Measurements from ENCODE around the gene SPHK2. TPM values are rescaled to one million over a fixed set of nuclear protein-coding genes. Genes with fewer than 3 reads are reported as not detected.

SPHK2 gene
- total RNA-seq, 4 donors from 2014 or later = 7.0 to 10.9 (median 9.7) TPM

DNA sequence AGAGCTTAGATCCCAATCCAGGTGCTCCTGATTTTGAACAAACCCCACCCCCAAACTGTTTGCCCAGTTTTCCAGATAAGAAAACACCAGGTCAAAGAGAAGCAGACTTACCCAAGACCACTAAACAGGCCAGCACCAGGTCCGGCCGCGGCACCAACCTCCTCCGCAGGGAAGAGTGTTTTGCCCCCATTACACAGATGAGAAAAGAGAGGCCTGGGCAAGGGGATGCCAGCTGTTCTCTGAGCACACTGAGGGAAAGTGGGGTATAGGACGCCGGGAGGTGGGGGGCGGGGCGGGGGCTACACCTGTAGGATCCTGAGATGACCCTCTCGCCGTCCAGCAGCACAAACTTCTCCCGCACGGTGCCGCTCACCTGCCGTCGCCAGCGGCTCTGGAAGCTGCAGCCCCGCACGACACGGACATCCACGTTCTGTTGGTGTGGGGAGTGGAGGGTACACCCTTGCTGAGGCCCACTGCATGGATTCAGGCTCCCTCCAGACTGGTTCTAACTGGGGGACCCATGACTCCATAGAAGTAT, 9.7 kb upstream of the SPHK2 start:
- no peak for DNase-seq
- TF ChIP-seq, protein P1, sequence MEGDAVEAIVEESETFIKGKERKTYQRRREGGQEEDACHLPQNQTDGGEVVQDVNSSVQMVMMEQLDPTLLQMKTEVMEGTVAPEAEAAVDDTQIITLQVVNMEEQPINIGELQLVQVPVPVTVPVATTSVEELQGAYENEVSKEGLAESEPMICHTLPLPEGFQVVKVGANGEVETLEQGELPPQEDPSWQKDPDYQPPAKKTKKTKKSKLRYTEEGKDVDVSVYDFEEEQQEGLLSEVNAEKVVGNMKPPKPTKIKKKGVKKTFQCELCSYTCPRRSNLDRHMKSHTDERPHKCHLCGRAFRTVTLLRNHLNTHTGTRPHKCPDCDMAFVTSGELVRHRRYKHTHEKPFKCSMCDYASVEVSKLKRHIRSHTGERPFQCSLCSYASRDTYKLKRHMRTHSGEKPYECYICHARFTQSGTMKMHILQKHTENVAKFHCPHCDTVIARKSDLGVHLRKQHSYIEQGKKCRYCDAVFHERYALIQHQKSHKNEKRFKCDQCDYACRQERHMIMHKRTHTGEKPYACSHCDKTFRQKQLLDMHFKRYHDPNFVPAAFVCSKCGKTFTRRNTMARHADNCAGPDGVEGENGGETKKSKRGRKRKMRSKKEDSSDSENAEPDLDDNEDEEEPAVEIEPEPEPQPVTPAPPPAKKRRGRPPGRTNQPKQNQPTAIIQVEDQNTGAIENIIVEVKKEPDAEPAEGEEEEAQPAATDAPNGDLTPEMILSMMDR (IDR thresholded peaks at IDR 0.05) = no peak
- TF ChIP-seq POLR2A (IDR thresholded peaks at IDR 0.05) = no peak
- intact Hi-C loops (cut with DNase I) = no loop called here

GRCh38 chr19:48611872-48612271, 7.4 kb upstream of the SPHK2 start:
- Histone ChIP-seq H3K4me3 (no peak overlapping the region), H3K9me3 (no peaks in the 10 kb centered on the region)
- DNase-seq = no peak

More for the DNA sequence above, 9.7 kb upstream of the SPHK2 start:
- Histone ChIP-seq H3K4me1 (peaks cover 0 to 13% (median 0%) of the 10 kb centered on the region in 3 donors), H3K36me3 (no peaks in the 10 kb centered on the region), H3K27ac (no peak overlapping the region), H3K27me3 (no peaks in the 10 kb centered on the region), H3K4me3 (no peak overlapping the region), H3K9me3 (no peaks in the 10 kb centered on the region)
- 67 to 100% methylated on average over 1 to 3 of the region's 20 CpGs for WGBS, 2 donors

DNA sequence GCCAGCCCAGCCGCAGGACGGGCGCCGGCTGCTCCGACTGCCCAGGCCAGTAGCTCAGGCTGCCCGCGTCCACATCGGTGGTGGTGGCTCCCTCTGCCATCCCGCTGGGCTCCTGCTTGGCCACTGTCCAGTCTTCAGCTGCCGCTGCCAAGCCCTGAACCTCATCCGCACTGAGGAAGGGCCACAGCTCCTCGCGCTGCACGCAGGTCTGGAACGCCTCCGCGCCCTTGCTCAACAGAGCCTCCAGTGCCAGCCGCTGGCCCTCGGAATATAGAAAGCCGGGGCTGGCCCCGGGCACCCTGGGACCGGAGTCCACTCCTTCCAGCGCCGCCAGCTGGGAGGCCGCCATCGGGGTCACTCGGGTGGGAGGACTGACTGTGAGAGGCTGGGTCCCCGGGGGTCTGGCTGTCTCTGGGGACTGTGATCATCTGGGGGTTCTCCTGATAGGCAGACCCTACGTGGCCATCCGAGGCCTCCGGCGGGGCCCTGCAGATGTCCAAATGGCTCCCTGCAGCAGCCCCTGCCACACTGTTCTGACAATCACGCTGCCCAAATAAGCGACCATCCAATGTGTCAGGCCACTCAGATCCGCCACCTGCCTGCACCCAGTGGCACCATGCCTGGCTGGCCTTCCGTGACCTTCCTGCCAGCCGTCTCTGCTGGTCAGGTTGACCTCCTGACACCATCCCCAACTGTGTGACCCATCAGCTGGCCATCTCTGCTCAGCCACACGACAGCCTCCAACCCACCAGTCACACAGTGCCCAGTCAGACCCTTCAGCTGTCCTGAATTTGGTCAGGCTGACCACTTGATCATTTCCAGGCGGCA, 6.1 kb upstream of the SPHK2 start:
- Histone ChIP-seq H3K9me3 (no peaks in the 10 kb centered on the region), H3K4me3 (peak overlapping the region in 1 of 4 donors; percentile 54), H3K36me3 (peaks cover 17 to 32% (median 24%) of the 10 kb centered on the region in 3 donors), H3K27me3 (no peaks in the 10 kb centered on the region), H3K4me1 (peaks cover 23 to 49% (median 31%) of the 10 kb centered on the region in 3 donors), H3K27ac (peak overlapping the region in 3 of 4 donors; percentile 93 to 96 (median 96))
- 73 to 81% methylated on average over 8 to 11 of the region's 39 CpGs for WGBS, 2 donors
- no peak for DNase-seq
- intact Hi-C loops (cut with DNase I) = no loop called here
- TF ChIP-seq, protein P1 (IDR thresholded peaks at IDR 0.05) = no peak

More at GRCh38 chr19:48611872-48612271, 7.4 kb upstream of the SPHK2 start:
- H3K4me1 ChIP-seq = peaks cover 11 to 35% (median 17%) of the 10 kb centered on the region in 3 donors
- WGBS, 2 donors = 73 to 84% methylated on average over 7 to 9 of the region's 14 CpGs
- H3K27me3 ChIP-seq = no peaks in the 10 kb centered on the region
- H3K27ac ChIP-seq = no peak overlapping the region
- H3K36me3 ChIP-seq = peaks cover 16 to 22% (median 18%) of the 10 kb centered on the region in 3 donors
- no peak for TF ChIP-seq POLR2A (IDR thresholded peaks at IDR 0.05)
- TF ChIP-seq, protein P1 (IDR thresholded peaks at IDR 0.05) = no peak
- intact Hi-C loops (cut with DNase I) = no loop called here

GRCh38 chr19:48613852-48614435, 5.4 kb upstream of the SPHK2 start:
- Histone ChIP-seq H3K27ac (peak overlapping the region; percentile 91 to 96 (median 94)), H3K9me3 (no peaks in the 10 kb centered on the region), H3K36me3 (peaks cover 17 to 32% (median 24%) of the 10 kb centered on the region in 3 donors), H3K4me1 (peaks cover 25 to 48% (median 32%) of the 10 kb centered on the region in 3 donors), H3K27me3 (no peaks in the 10 kb centered on the region), H3K4me3 (peak overlapping the region; percentile 14 to 54 (median 29))
- no peak for DNase-seq
- intact Hi-C loops (cut with DNase I) = no loop called here
- TF ChIP-seq POLR2A (IDR thresholded peaks at IDR 0.05) = no peak
- TF ChIP-seq, protein P1 (IDR thresholded peaks at IDR 0.05) = no peak
- WGBS, 2 donors = 60 to 75% methylated on average over 6 to 12 of the region's 13 CpGs
